Peyer's patch (tissue), 4 donors: Measurements from ENCODE around the gene OR51B4.
"Not testable (repeated sequence)": the region's sequence is repeated elsewhere in the genome, so short reads cannot be mapped to it uniquely, and the experiment has no call there.

Experiments used
- POLR2A ChIP-seq, 2 donors: fragments of 450-650 bp; IDR thresholded peaks; one replicate each; pipeline ENCODE4 v1.5.1; 2017; ENCODE audit warnings: antibody characterized with exemption in 2 of 2, mild to moderate bottlenecking in 2 of 2, moderate library complexity in 2 of 2
- TF ChIP-seq, protein P1 (sequence below), 6 experiments: fragments of 450-650 bp in 4 of 6; fragments of 200-600 bp in 2 of 6; sonication (generic) in 1 of 6; IDR thresholded peaks; one replicate each; pipeline ENCODE4 v1.5.1; 2017 to 2019; ENCODE audit warnings: antibody characterized with exemption in 6 of 6, mild to moderate bottlenecking in 3 of 6, moderate library complexity in 1 of 6

DNA sequence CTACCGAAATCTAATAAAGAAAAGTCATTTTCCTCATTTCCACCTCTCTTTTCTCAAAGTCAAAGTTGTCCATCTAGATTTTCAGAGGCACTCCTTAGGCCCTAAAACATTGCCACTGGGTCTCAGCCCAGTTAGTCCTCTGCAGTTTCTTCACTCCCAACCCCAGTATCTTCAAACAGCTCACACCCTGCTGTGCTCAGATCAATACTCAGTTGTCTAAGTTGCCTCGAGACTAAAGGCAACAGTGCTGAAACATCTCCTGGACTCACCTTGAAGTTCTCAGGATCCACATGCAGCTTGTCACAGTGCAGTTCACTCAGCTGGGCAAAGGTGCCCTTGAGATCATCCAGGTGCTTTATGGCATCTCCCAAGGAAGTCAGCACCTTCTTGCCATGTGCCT, 47.7 kb downstream of the OR51B4 start:
- TF ChIP-seq, protein P1, sequence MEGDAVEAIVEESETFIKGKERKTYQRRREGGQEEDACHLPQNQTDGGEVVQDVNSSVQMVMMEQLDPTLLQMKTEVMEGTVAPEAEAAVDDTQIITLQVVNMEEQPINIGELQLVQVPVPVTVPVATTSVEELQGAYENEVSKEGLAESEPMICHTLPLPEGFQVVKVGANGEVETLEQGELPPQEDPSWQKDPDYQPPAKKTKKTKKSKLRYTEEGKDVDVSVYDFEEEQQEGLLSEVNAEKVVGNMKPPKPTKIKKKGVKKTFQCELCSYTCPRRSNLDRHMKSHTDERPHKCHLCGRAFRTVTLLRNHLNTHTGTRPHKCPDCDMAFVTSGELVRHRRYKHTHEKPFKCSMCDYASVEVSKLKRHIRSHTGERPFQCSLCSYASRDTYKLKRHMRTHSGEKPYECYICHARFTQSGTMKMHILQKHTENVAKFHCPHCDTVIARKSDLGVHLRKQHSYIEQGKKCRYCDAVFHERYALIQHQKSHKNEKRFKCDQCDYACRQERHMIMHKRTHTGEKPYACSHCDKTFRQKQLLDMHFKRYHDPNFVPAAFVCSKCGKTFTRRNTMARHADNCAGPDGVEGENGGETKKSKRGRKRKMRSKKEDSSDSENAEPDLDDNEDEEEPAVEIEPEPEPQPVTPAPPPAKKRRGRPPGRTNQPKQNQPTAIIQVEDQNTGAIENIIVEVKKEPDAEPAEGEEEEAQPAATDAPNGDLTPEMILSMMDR (IDR thresholded peaks at IDR 0.05) = not testable (repeated sequence)
- TF ChIP-seq POLR2A (IDR thresholded peaks at IDR 0.05) = not testable (repeated sequence)
